HUES64 (cell line): Measurements from ENCODE around the gene ANKRD29. TPM values are rescaled to one million over a fixed set of nuclear protein-coding genes. Genes with fewer than 3 reads are reported as not detected.
A peak's percentile ranks its signal among the peaks of the same experiment; 100 is the strongest.

ENCODE experiments used
- H3K27ac ChIP-seq: 2 replicates; pipeline ENCODE4 v1.7.0; 2013; ENCODE audit warnings: low read depth, low read length, inconsistent platforms
- H3K27me3 ChIP-seq: 2 replicates; pipeline ENCODE4 v1.6.1; 2013; ENCODE audit warnings: mild to moderate bottlenecking, low read length; ENCODE audit not compliant: insufficient read depth
- H3K36me3 ChIP-seq: 2 replicates; pipeline ENCODE4 v1.6.1; 2013; ENCODE audit warnings: mild to moderate bottlenecking, low read length; ENCODE audit not compliant: insufficient read depth
- H3K4me1 ChIP-seq: 2 replicates; pipeline ENCODE4 v1.6.1; 2013; ENCODE audit warnings: mild to moderate bottlenecking, low read length, moderate library complexity; ENCODE audit not compliant: insufficient read depth
- H3K4me3 ChIP-seq: 2 replicates; pipeline ENCODE4 v1.5.1; 2013; ENCODE audit warnings: mild to moderate bottlenecking, low read length, moderate library complexity
- H3K9ac ChIP-seq: 2 replicates; pipeline ENCODE4 v1.6.1; 2013; ENCODE audit warnings: mild to moderate bottlenecking, low read depth, low read length
- H3K9me3 ChIP-seq: 2 replicates; pipeline ENCODE4 v1.6.1; 2013; ENCODE audit warnings: low read depth, low read length; ENCODE audit not compliant: insufficient read depth
- WGBS: fragments of 150-250, 120-280 bp; methylation state at CpG from one replicate; pipeline ENCODE4 v1.1.7; 2013; ENCODE audit warnings: missing lambda C conversion rate; 5-methylcytosine and 5-hydroxymethylcytosine counted together
- polyA plus RNA-seq, 2 experiments: library from polyadenylated mRNA; stranded (reverse); fragments of 50-300 nt; gene quantifications; one replicate each; pipeline ENCODE4 v1.2.3, GENCODE V29; 2013

Gene ANKRD29
- polyA plus RNA-seq (2013, experiment 1 of 2) = 0.95 TPM
- polyA plus RNA-seq (2013, experiment 2 of 2) = 3.0 TPM

GRCh38 chr18:23662309-23663263 lies at the start of gene ANKRD29:
TSS of gene ANKRD29 (minus strand) at chr18:23662911. CDS start at chr18:23662730, 181 bp downstream.
- H3K36me3 ChIP-seq = no peaks in the 10 kb centered on the region
- 5% methylated on average over 75 of the region's 86 CpGs for WGBS
- H3K9ac ChIP-seq = peak within 1 kb of the TSS; percentile 57; the same call in 1 of the 2 replicates
- peak within 1 kb of the TSS; percentile 59 for H3K4me3 ChIP-seq
- peaks cover 25% of the 10 kb centered on the region for H3K27me3 ChIP-seq
- no peaks in the 10 kb centered on the region for H3K9me3 ChIP-seq
- no peak within 1 kb of the TSS for H3K27ac ChIP-seq
- peaks cover 16% of the 10 kb centered on the region; the same call in 1 of the 2 replicates for H3K4me1 ChIP-seq

GRCh38 chr18:23712445-23712844 lies 49.7 kb upstream of the ANKRD29 start:
- Histone ChIP-seq H3K27me3 (no peaks in the 10 kb centered on the region), H3K36me3 (no peaks in the 10 kb centered on the region), H3K27ac (no peak overlapping the region), H3K9ac (no peak overlapping the region), H3K4me1 (peaks cover 10% of the 10 kb centered on the region), H3K9me3 (no peaks in the 10 kb centered on the region), H3K4me3 (no peak overlapping the region)
- 97% methylated on average over 3 of the region's 3 CpGs for WGBS

GRCh38 chr18:23711426-23711825 lies 48.7 kb upstream of the ANKRD29 start:
- no peaks in the 10 kb centered on the region for H3K9me3 ChIP-seq
- WGBS = 94% methylated on average over 1 of the region's 1 CpG
- no peak overlapping the region for H3K27ac ChIP-seq
- no peaks in the 10 kb centered on the region for H3K36me3 ChIP-seq
- no peak overlapping the region for H3K9ac ChIP-seq
- H3K4me1 ChIP-seq = peaks cover 3% of the 10 kb centered on the region
- H3K4me3 ChIP-seq = no peak overlapping the region
- no peaks in the 10 kb centered on the region for H3K27me3 ChIP-seq

GRCh38 chr18:23710946-23711345 lies 48.2 kb upstream of the ANKRD29 start:
- Histone ChIP-seq H3K27ac (no peak overlapping the region), H3K9me3 (no peaks in the 10 kb centered on the region), H3K4me3 (no peak overlapping the region), H3K4me1 (no peaks in the 10 kb centered on the region), H3K36me3 (no peaks in the 10 kb centered on the region), H3K9ac (no peak overlapping the region), H3K27me3 (no peaks in the 10 kb centered on the region)
- 100% methylated on average over 1 of the region's 1 CpG for WGBS

- Histone ChIP-seq H3K36me3 (no peaks in the 10 kb centered on the region), H3K4me1 (no peaks in the 10 kb centered on the region), H3K9me3 (no peaks in the 10 kb centered on the region), H3K27ac (no peak overlapping the region), H3K9ac (no peak overlapping the region), H3K4me3 (no peak overlapping the region), H3K27me3 (no peaks in the 10 kb centered on the region)
- 90% methylated on average over 17 of the region's 17 CpGs for WGBS
These were observed 47.4 kb upstream of the ANKRD29 start for GRCh38 chr18:23710068-23710527.

GRCh38 chr18:23706971-23707640 lies 44.4 kb upstream of the ANKRD29 start:
- Histone ChIP-seq H3K27me3 (no peaks in the 10 kb centered on the region), H3K9ac (no peak overlapping the region), H3K9me3 (no peaks in the 10 kb centered on the region), H3K4me3 (no peak overlapping the region), H3K36me3 (no peaks in the 10 kb centered on the region), H3K4me1 (no peaks in the 10 kb centered on the region), H3K27ac (no peak overlapping the region)
- 97% methylated on average over 3 of the region's 3 CpGs for WGBS

- Histone ChIP-seq H3K9ac (no peak overlapping the region), H3K4me3 (no peak overlapping the region), H3K4me1 (no peaks in the 10 kb centered on the region), H3K9me3 (no peaks in the 10 kb centered on the region), H3K27ac (no peak overlapping the region), H3K36me3 (no peaks in the 10 kb centered on the region), H3K27me3 (no peaks in the 10 kb centered on the region)
These were observed 42.1 kb upstream of the ANKRD29 start for GRCh38 chr18:23704806-23705205.

GRCh38 chr18:23703987-23704384 lies 41.3 kb upstream of the ANKRD29 start:
- Histone ChIP-seq H3K9me3 (no peaks in the 10 kb centered on the region), H3K4me1 (no peaks in the 10 kb centered on the region), H3K27ac (no peak overlapping the region), H3K27me3 (no peaks in the 10 kb centered on the region), H3K4me3 (no peak overlapping the region), H3K9ac (no peak overlapping the region), H3K36me3 (no peaks in the 10 kb centered on the region)
- WGBS = 88% methylated on average over 6 of the region's 6 CpGs

- 74% methylated on average over 4 of the region's 6 CpGs for WGBS
- Histone ChIP-seq H3K9ac (no peak overlapping the region), H3K36me3 (no peaks in the 10 kb centered on the region), H3K4me1 (no peaks in the 10 kb centered on the region), H3K9me3 (no peaks in the 10 kb centered on the region), H3K4me3 (no peak overlapping the region), H3K27me3 (no peaks in the 10 kb centered on the region), H3K27ac (no peak overlapping the region)
These were observed 40.6 kb upstream of the ANKRD29 start for GRCh38 chr18:23703057-23703986.

GRCh38 chr18:23702606-23703005 lies 39.9 kb upstream of the ANKRD29 start:
- no peak overlapping the region for H3K9ac ChIP-seq
- H3K9me3 ChIP-seq = no peaks in the 10 kb centered on the region
- H3K4me3 ChIP-seq = no peak overlapping the region
- no peaks in the 10 kb centered on the region for H3K4me1 ChIP-seq
- no peaks in the 10 kb centered on the region for H3K36me3 ChIP-seq
- H3K27ac ChIP-seq = no peak overlapping the region
- H3K27me3 ChIP-seq = no peaks in the 10 kb centered on the region
- 86% methylated on average over 4 of the region's 4 CpGs for whole genome bisulfite sequencing
